Hippocampal formation (tissue), 2 donors: Measurements from ENCODE around the gene LMF1.
"Not testable (repeated sequence)": the region's sequence is repeated elsewhere in the genome, so short reads cannot be mapped to it uniquely, and the experiment has no call there.

ENCODE experiments used
- DNase-seq, 2 donors: peaks; one replicate each; lab custom pipeline; 2025; lab: John Stamatoyannopoulos, UW

The LMF1 gene

DNA sequence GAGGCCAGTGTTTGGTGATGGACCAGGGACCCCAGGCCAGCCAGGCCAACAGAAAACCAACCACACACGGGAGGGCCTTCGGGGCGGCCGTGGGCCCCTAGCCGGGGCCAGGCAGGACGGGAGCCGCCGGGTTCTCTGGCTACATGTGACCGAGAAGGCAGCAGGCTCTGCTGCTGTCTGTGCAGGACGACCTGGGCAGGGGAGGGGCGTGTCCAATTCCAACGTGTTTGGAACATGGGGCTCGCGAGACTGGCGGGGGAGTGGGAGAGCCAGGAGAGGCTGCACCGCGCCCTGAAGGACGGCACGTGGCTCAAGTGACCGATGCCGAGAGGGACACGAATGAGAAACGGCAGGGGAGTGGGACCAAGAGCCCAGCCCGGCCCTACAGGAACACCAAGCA lies 75.4 kb downstream of the LMF1 start:
- no peak for DNase-seq

DNA sequence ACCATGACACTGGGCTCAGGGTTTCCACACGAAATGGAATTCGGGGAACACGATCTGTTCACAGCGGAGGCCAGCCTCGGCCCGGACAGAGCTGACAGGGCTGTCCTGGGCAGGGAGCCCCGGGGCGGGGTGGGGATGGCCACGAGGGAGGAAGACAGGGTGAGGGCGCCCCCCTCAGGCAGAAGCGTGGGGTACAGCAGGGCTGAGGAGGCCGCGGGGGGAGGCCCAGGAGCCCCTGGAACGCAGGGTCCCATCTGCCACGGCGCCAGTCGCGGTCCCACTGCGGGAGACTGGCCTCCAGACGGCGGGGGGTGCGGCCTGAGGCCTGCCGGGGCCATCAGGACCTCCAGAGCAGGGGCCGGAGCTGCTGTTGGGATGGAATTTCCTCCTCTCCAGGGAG lies 75.9 kb downstream of the LMF1 start:
- no peak for DNase-seq

GRCh38 chr16:894136-894535 lies 76.6 kb downstream of the LMF1 start:
- DNase-seq: no peak

DNA sequence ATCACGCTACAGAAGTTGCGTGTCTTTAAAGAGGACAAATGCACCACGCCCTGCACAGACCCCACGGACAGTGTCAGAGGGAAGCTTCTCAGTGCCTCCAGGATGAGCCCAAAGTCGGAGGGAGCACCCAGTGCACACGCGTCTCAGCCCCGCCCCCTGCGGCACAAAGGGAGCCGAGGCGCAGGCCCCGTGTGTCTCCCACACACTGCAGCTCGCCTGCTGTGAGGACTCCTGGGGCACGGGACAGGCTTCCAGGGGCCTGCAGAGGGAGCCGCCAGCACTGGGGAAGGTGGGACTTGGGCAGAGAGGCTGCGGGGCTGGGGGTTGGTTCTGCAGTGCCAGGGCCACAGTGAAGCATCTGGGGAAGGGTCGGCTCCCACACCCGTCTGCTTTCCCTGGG lies 77.4 kb downstream of the LMF1 start:
- DNase-seq: no peak

DNA sequence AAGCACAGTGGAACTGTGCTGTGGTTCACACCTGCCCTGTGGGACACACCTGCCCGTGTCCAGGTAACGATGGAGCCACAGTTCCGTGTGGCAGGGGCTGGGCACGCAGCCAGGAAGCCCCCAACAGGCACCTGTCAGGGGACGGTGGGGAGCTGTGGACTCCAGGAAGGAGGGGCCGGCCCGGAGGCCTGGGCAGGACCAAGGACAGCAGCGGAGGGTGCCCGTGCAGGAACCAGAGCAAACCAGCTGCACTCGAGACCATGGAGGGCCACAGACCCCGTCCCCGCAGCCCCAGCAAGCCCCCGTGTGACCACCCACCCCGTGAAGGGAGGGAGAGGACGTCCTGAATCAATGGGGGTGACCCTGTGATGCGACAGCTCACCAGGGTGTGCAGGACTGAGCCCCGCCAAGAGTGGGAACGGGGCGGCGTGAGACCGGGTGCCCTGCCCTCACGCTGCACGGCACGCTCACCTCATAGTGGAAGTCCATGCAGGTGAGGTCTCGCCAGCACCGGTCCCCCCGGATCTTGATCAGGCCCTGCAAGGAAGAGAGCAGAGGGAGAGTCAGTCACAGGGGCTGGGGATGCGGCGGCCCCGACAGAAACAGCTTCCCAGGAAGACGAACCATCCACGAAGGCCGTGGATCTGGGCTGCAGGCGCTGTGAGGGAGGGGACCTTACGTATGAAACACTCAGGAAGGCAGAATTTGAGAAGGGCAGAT lies 78.1 kb downstream of the LMF1 start:
- no peak for DNase-seq

DNA sequence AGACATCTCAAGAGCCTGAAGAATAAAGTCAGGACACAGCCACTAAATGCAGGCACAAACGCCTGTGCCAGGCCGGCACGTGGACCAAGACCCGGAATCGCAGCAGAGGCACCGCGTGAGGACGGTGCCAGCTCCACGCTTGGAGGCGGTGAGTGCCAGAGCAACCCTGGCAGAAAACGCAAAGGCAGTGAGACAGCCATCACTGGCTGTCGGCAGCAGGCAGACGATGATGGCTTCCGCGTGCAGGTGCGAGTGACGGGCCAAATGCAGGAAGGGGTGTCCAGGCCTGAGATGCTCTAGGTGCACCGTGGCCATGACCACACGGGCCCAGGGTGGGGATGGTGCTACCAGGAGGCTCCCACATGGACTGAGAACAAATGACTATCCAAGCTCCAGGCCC lies 78.8 kb downstream of the LMF1 start:
- no peak for DNase-seq

GRCh38 chr16:891353-891740 lies 79.4 kb downstream of the LMF1 start:
- no peak for DNase-seq

- no peak for DNase-seq
Measured at GRCh38 chr16:890716-891352, 80.0 kb downstream of the LMF1 start.

DNA sequence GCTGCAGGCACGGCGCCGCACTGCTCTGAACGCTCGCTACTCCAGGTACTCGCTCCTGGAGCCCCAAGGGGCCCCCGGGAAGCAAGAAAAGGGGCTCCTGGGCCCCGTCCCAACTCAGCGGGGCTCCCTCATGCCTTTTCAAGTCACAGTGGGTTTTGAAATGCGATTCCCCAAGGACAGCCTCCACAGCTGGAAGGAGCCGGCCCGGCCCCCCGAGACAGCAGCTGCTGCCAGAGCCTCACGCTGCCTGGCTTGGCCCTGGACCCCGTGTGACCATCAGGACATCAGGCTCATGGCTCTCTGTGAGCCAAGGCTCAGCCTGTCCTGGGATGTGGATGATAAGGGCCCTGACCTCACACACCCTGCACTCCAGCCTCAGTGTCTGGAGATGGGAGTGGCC lies 80.6 kb downstream of the LMF1 start:
- DNase-seq: no peak

DNA sequence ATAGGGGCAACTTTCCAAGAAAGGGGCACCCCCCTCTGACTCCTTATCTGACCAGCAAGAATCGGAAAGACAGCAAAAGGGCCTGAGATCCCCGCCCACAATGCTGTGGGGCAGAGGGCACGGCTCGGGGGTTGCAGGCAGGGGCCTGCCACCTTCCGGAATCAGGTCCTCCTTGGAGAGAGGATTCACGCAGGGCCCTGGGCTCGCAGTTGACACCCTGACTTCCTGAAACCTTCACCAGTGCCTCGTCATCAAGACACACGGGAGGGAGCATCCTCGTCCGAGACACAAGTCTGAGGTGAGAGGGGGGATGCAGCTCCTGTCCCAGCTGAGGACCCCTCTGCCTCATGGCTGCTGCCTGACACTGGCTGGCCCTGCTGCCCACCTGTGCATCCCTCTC lies 81.2 kb downstream of the LMF1 start:
- no peak for DNase-seq

DNA sequence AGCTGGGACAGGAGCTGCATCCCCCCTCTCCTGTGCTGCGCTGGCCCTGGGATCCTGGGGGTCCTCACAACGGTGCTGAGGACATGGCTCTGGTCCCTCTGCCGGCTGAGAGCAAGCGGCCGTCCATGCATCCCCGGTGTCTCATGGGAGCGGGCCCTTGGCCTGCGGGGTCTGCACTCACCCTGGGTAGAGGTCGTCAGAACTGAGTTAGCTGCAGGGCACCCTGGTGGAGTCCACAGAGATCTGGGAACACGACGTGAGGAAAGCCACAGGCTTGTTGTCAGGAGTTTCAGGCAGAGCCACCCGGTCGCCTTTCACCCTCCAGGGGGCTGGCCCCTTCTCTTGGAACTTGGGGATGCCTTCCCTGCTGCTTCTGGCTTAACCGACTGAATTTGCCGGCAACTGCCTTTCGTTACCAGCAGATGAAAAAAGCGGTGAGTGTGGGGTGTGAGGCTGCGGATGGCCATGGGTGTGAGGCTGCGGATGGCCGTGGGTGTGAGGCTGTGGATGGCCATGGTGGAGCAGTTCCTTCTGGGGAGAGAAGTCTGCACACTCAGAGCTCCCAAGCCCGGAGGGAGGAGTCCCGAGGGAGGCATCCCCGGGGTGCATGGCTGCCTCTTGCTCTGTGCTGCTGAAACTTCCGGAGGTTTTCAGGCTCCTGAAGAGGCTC lies 81.7 kb downstream of the LMF1 start:
- no peak for DNase-seq

GRCh38 chr16:888456-888855 lies 82.3 kb downstream of the LMF1 start:
- DNase-seq: not testable (repeated sequence)

GRCh38 chr16:887846-888245 lies 82.9 kb downstream of the LMF1 start:
- DNase-seq: no peak

DNA sequence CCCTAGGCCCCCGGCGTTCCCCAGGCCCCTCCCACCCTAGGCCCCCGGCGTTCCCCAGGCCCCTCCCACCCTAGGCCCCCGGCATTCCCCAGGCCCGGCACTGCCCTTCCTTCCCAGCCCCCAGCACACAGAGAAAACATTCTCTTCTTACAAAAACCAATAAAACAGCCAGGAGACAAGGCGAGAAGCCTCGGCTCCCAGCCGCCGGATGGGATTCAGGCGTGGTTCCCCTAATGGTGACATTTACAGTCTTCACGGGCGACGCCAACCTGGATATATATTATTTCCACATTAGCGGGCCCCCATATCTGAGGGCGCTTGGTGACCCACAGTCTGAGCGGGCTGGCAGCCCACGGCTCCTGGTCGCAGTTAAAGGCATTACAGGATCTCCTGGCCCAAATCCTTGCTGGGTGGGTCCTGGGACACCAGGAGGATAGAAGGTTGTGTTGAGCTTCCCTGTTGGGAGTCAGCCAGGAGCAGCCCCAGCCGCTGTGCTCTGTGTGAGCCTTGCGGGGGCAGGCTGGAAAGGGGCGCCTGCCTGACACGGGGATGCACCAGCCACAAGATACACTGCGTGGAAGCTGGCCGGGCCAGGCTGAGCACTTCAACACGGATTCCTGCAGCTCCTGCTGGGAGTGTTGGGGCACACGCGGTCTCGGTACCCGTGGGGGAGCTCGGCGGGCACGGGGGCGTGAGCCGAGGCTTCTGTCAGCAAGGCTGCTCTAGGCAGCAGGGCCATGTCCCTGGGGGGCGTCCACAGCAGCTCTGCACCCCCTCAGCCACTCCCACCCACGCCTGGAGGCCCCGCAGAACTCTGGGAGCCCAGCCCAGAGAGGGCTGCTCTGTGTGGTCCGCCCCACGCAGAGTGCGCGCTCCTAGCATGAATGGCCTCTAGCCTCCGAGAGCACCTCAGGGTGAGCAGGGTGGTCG lies 83.7 kb downstream of the LMF1 start:
- no peak for DNase-seq

- peak in 1 of 2 donors; percentile 14 for DNase-seq
Measured at GRCh38 chr16:886084-886543, 84.7 kb downstream of the LMF1 start.

DNA sequence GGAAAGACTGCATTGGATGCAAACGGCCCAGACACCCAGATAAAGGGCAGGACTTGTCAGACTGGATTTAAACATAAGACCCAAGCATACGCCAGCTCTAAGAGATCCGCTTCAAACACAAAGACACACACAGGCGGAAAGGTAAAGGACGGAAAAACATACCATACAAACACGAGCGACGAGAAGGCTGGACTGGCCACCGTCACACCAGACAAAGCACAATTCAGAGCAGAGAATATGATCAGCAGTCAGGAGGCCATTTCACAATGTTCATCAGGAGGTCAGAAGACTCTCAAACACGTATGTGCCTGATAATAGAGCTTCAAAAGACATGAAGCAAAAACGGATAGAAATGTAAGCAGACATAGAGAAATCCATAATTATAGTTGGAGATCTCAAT lies 85.4 kb downstream of the LMF1 start:
- DNase-seq: no peak

- no peak for DNase-seq
Measured at GRCh38 chr16:884232-884631, 86.6 kb downstream of the LMF1 start.

DNA sequence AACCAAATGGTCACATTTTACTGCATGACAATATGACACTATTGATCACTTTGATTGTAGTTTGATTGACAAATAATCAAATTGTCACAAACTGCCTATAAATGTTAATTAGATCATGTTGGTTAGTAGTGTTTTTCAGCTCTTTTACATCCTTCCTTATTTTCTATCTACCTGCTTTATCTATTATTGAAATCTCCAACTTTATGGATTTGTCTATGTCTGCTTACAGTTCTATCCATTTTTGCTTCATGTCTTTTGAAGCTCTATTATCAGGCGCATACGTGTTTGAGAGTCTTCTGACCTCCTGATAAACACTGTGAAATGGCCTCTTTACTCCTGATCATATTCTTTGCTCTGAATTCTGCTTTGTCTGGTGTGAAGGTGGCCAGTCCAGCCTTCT lies 87.0 kb downstream of the LMF1 start:
- no peak for DNase-seq

DNA sequence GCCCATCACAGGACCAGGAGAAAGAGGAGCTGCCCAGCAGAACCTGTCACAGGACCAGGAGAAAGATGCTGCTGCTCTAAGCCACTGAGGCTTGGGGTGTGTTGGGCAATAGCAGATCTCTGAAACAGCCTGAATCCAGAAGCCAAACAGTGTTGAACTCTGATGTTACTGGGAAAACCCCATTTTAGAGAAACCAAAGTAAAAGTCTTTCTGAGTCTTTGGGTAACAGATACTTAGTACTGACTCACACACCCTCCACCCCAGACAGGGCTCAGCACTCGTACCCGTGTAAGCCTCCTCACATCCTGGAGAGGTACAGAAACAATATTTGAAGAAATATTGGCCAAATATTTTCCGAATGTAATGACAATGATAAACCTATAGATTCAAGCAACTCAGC lies 87.4 kb downstream of the LMF1 start:
- no peak for DNase-seq

DNA sequence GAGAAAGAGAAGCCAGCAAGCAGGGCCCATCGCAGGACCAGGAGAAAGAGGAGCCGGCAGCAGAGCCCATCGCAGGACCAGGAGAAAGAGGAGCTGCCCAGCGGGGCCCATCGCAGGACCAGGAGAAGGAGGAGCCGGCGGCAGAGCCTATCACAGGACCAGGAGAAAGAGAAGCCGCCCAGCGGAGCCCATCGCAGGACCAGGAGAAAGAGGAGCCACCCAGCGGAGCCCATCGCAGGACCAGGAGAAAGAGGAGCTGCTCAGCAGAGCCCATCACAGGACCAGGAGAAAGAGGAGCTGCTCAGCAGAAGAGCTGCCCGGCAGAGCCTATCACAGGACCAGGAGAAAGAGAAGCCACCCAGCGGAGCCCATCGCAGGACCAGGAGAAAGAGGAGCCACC lies 88.1 kb downstream of the LMF1 start:
- DNase-seq: not testable (repeated sequence)

GRCh38 chr16:882256-882655 lies 88.5 kb downstream of the LMF1 start:
- no peak for DNase-seq
